Vagina (tissue), 2 donors: Measurements from ENCODE around the gene TCEAL3.
"Not testable (repeated sequence)": the region's sequence is repeated elsewhere in the genome, so short reads cannot be mapped to it uniquely, and the experiment has no call there.

ENCODE experiments used
- CTCF ChIP-seq, 3 experiments: fragments of 450-650 bp in 2 of 3; fragments of 200-600 bp in 1 of 3; sonication (generic) in 1 of 3; IDR thresholded peaks; one replicate each; pipeline ENCODE4 v1.5.1; 2017 to 2019; ENCODE audit warnings: antibody characterized with exemption in 3 of 3, mild to moderate bottlenecking in 2 of 3, moderate library complexity in 2 of 3
- POLR2AphosphoS5 ChIP-seq, 2 donors: sonication (generic); formaldehyde crosslinking; IDR thresholded peaks; one replicate each; pipeline ENCODE4 v1.9.0; 2017; ENCODE audit warnings: antibody characterized with exemption in 2 of 2, mild to moderate bottlenecking in 2 of 2, low read depth in 1 of 2; ENCODE audit not compliant: insufficient read depth in 1 of 2

- TF ChIP-seq CTCF (IDR thresholded peaks at IDR 0.05); POLR2AphosphoS5 (IDR thresholded peaks at IDR 0.05; ENCODE audit: insufficient read depth in 1 of 2, low read depth in 1 of 2): not testable (repeated sequence)
Measured at GRCh38 chrX:103659460-103659859, 51.7 kb downstream of the TCEAL3 start.
